Germinal center (tissue), 1 donor: ENCODE data around the gene CELF5.
"Not testable (repeated sequence)": the region's sequence is repeated elsewhere in the genome, so short reads cannot be mapped to it uniquely, and the experiment has no call there.

Experiments
- DNase-seq: peaks from one replicate; pipeline ENCODE4 v3.0.0; 2012; ENCODE audit warnings: mixed read lengths, low spot score

Gene CELF5

GRCh38 chr19:3292958-3293529 lies 68.6 kb downstream of the CELF5 start:
- no peak for DNase-seq

- no peak for DNase-seq
Measured at GRCh38 chr19:3293560-3293959, 69.1 kb downstream of the CELF5 start.

- DNase-seq, result no peak
Measured at GRCh38 chr19:3294080-3294850, 69.8 kb downstream of the CELF5 start.

- no peak for DNase-seq
Measured at GRCh38 chr19:3295581-3295980, 71.1 kb downstream of the CELF5 start.

- no peak for DNase-seq
Measured at GRCh38 chr19:3296034-3296433, 71.6 kb downstream of the CELF5 start.

- no peak for DNase-seq
Measured at GRCh38 chr19:3296446-3296845, 72.0 kb downstream of the CELF5 start.

DNA sequence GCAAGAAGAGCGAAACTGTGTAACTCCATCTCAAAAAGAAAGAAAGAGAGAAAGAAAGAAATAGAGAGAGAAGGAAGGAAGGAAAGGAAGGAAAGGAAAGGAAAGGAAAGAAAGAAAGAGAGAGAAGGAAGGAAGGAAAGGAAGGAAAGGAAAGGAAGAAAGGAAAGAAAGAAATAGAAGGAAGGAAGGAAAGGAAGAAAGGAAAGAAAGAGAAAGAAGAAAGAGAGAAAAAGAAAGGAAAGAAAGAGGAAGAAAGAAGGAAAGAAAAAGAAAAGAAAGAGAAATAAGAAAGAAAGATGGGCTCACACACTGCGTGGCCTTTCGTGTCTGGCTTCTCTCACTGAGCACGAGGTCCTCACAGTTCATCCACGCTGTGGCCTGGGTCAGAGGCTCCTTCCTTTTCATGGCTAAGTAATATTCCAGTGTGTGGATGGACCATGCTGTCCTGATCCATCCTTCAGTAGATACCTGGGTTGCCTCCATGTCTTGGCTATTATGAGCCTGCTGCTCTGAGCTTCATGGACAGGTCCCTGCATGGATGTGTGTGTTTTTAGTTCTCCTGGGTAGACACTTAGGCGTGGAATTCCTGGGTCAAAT lies 74.5 kb downstream of the CELF5 start:
- no peak for DNase-seq

DNA sequence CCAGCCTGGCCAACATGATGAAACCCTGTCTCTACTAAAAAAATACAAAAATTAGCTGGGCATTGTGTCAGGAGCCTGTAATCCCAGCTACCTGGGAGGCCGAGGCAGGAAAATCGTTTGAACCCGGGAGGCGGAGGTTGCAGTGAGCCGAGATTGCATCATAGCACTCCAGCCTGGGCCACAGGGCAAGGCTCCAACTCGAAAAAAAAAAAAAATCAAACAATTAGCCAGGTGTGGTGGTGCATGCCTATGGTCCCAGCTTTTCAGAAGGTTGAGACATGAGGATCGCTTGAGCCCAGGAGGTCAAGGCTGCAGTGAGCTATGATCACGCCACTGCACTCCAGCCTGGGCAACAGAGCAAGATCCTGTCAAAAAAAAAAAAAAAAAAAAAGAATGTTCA lies 76.1 kb downstream of the CELF5 start:
- DNase-seq, result not testable (repeated sequence)

- no peak for DNase-seq
Measured at GRCh38 chr19:3302755-3303154, 78.3 kb downstream of the CELF5 start.

GRCh38 chr19:3304871-3305423 lies 80.5 kb downstream of the CELF5 start:
- peak; percentile 76 for DNase-seq

- DNase-seq, result no peak
Measured at GRCh38 chr19:3309724-3310123, 85.3 kb downstream of the CELF5 start.

GRCh38 chr19:3310280-3310679 lies 85.8 kb downstream of the CELF5 start:
- no peak for DNase-seq

- DNase-seq, result no peak
Measured at GRCh38 chr19:3310711-3311110, 86.2 kb downstream of the CELF5 start.

- DNase-seq, result no peak
Measured at GRCh38 chr19:3313199-3313575, 88.7 kb downstream of the CELF5 start.

DNA sequence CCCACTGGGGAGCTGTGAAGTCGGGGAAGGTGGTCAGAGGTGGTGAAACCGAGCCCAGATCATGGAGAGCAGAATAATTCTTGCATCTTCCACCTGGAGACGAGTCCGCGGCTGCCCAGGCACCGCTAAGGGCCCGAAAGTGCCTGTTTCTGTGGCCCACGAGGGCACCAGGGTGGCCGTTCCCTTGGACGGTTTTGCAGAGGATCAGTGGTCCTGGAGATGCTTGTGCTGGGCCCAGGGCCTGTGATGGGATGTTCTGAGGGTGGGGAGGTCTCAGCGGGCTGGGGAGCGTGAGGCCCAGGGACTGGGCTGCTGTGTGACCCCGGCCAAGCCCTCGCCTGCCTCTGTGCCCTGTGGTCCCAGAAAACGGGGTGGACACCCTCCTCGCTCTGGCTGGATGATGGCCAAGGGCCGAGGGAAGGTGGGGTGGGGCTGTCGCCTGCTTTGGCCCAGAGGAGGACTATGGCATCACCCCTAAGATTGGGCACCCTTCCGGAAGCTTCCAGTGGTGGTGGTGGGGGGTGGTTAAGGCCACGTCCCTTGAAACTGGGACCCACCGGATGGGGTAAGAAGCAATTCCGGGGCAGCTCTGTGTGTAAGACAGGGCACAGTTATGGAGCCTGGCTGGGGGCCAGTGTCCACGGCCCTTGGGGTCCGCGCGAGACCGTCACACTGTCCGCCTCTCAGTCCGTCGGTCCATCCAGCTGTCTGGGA lies 90.7 kb downstream of the CELF5 start:
- DNase-seq, result no peak

GRCh38 chr19:3315676-3315973 lies 91.2 kb downstream of the CELF5 start:
- DNase-seq, result no peak

DNA sequence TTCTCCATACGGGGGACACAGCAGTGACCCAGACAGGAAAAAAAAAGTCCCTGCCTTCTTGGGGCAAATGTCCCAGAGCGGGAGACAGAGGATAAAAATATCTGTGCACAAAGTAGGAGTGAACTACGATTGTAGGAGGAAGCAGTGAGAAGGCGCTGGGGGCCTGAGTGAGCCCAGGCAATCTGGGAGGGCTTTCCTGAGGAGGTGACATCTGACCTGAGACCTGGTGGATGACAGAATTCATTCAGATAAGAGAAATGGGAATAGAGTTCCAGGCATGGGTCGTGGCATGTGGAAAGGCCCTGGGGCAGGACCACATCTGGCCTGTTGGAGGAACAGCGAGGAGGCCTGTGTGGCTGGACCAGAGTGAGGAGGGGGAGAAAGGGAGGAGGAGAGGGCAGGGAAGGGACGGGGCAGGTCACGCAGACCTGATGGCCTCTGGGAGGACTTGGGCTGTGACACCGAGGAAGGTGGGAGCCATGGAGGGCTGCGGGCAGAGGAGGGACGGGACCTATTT lies 91.7 kb downstream of the CELF5 start:
- no peak for DNase-seq

DNA sequence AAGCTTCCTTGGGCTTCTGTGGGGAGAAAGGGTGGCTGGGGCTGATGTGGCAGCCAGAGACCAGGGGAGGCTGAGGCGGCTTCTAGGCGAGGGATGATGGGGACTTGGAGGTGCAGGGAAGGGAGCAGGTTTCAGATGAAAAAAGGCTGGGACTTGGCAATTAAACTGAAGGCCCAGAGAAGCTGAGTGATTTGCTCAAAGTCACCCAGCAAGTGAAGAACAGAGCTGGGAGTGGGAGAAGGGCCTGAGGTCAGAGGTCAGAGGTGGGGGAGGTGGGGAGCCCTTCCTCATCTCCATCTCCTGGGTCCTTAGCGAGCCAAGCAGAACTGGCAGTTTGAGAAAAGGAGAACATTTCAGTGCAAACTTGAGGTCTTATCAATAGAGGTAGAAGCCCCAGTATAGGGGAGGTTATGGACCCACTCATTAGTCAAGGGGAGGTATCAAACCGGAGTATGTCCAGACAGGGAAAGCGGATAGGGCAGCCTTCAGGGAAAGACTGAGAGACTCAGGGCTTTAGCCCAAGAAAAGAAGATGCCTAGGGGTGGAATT lies 92.3 kb downstream of the CELF5 start:
- no peak for DNase-seq

GRCh38 chr19:3319643-3320353 lies 95.3 kb downstream of the CELF5 start:
- no peak for DNase-seq

DNA sequence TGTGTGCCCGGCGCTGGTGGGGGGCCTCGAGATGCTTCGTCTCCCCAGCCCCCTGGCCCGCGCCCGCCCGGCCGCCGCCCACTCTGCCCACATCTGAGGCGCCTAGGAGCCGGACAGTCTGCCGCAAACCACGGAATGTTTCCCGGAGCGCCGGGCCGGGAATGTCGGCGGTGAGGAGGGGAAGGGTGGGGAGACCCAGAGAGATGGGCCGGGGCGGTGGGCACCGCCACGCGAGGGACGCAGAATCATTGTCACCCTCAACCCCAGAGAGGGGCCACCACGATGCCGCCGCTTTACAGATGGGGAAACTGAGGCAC lies 95.9 kb downstream of the CELF5 start:
- DNase-seq, result no peak

GRCh38 chr19:3320853-3321252 lies 96.4 kb downstream of the CELF5 start:
- no peak for DNase-seq

GRCh38 chr19:3321696-3322095 lies 97.2 kb downstream of the CELF5 start:
- DNase-seq, result no peak
